Measurements from ENCODE around the gene ALDOA. TPM values are rescaled to one million over a fixed set of nuclear protein-coding genes. Genes with fewer than 3 reads are reported as not detected.

The ALDOA gene
- total RNA-seq, 4 donors from 2014 or later, result 427 to 1,063 (median 887) TPM

DNA sequence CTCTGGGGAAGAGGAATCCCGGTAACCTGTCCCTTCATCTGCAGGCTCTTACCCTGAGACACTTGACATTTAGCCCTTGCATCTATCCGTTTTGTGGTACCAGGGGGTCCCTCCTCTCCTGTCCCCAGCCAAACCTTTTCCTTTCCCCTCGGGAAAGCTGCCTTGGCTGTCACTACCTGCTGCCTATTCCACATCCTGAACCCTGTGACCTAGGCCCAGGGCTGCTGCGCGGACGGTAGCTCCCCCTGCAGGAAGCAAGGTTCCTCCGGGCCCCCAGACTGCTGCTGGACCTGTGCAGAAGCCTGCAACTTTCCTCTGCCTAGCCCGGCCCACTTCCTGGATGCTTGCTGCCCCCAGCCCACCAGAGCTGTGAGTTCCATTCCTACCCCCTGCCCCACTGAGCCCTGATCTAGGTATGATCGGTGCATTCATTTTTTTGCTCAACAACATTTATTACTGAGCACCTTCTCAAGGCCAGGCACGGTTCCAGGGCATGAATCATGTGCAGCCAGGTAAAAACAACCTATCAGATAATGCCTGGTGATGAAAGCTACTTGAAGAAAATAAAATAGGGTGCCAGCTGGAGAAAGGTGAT lies 10.5 kb upstream of the ALDOA start:
- Histone ChIP-seq H3K27ac (no peak overlapping the region), H3K27me3 (no peaks in the 10 kb centered on the region), H3K36me3 (no peaks in the 10 kb centered on the region), H3K4me3 (no peak overlapping the region), H3K4me1 (peaks cover 0 to 23% (median 6%) of the 10 kb centered on the region in 4 donors), H3K9me3 (no peaks in the 10 kb centered on the region)
- no peak for TF ChIP-seq POLR2A (IDR thresholded peaks at IDR 0.05)
- TF ChIP-seq, protein P1, sequence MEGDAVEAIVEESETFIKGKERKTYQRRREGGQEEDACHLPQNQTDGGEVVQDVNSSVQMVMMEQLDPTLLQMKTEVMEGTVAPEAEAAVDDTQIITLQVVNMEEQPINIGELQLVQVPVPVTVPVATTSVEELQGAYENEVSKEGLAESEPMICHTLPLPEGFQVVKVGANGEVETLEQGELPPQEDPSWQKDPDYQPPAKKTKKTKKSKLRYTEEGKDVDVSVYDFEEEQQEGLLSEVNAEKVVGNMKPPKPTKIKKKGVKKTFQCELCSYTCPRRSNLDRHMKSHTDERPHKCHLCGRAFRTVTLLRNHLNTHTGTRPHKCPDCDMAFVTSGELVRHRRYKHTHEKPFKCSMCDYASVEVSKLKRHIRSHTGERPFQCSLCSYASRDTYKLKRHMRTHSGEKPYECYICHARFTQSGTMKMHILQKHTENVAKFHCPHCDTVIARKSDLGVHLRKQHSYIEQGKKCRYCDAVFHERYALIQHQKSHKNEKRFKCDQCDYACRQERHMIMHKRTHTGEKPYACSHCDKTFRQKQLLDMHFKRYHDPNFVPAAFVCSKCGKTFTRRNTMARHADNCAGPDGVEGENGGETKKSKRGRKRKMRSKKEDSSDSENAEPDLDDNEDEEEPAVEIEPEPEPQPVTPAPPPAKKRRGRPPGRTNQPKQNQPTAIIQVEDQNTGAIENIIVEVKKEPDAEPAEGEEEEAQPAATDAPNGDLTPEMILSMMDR (IDR thresholded peaks at IDR 0.05), result peak in 4 of 6 experiments; percentile 52 to 63 (median 58)
- peak in 2 of 3 donors; percentile 77 to 78 for DNase-seq

DNA sequence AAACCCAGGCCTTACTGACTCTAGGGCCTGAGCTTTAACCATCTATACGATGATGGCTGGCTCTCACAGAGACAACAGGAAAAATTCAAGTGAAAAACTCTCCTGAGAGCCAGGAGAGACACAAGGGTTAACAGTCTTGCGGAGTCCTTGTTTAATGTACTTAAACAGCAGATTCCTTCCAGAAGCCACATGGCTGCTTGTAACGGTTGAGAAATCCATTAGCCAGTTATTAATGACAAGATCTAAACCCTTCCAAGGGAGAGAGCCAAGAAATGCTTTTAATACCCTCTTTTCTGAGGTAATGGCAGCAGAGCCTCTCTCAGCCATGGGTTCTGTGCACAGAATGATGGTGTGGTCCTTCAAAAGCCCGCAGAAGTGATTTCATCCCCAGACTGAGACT lies 5.2 kb upstream of the ALDOA start:
- Histone ChIP-seq H3K27me3 (no peaks in the 10 kb centered on the region), H3K27ac (no peak overlapping the region), H3K4me1 (peaks cover 0 to 15% (median 6%) of the 10 kb centered on the region in 4 donors), H3K4me3 (no peak overlapping the region), H3K36me3 (no peaks in the 10 kb centered on the region), H3K9me3 (no peaks in the 10 kb centered on the region)
- TF ChIP-seq, protein P1 (IDR thresholded peaks at IDR 0.05), result no peak
- no peak for TF ChIP-seq POLR2A (IDR thresholded peaks at IDR 0.05)
- DNase-seq, result no peak

DNA sequence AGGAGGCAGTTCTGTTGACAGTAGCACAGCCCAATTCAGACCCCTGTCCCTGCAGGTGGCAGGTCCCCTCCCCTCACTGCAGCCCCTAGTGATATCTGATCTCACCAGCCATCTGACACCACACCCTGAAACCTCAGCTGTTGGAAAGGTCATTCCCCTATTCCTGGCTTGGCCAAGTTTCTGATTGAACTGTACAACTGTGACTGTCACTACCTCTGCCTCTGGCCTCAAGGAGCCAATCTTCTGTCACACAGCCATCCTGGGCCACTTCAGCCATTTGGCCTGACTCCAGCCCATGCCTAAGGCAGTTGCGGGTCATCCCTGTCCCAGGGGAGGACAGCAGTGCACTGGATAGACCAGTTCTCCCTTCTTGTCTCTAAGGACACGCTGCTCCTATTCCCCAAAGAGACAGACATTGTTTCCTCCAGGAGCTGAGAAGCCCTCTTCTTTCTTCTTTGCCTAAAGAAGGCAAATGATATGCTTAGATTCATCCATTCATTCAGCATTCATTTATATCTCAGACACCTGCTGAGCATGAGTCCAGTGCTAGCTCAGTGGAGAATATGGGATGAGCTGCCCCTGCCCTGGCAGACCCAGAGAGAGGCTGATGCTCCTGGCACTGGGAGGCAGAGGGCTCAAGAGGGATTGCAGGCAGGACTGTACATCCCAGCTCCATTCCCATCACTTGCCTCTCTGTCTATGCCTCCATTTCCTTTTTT lies 4.6 kb upstream of the ALDOA start:
- Histone ChIP-seq H3K4me3 (no peak overlapping the region), H3K27me3 (no peaks in the 10 kb centered on the region), H3K36me3 (no peaks in the 10 kb centered on the region), H3K27ac (no peak overlapping the region), H3K4me1 (peaks cover 0 to 10% (median 6%) of the 10 kb centered on the region in 4 donors), H3K9me3 (no peaks in the 10 kb centered on the region)
- no peak for DNase-seq
- TF ChIP-seq POLR2A (IDR thresholded peaks at IDR 0.05), result no peak
- TF ChIP-seq, protein P1 (IDR thresholded peaks at IDR 0.05), result no peak

DNA sequence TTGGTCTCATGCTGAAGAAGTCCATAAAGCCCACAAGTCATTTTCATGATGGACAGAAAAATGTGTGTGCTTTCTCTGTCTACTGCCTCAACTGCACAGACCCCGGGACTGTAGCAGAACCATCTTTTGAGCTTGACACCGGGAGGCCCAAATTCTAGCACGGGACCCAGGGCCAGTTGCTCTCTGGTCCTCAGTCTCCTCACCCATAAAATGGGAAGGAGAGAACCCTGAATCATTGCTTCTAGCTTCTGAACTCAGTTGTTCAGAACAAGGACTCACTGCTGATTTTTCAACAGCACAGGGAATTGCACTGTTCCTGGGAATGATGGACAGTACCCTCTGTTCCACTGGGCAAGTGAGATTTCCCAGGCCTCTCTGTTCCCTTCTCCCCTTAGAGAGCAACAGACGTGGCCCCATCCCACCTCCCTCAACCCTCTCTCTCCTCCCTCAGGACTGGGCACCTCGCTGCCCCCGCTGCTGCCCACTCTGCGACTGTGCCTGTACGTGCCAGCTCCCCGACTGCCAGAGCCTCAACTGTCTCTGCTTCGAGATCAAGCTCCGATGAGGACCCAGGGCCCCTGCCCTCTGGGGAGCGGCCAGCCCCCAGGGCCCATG lies 2.2 kb upstream of the ALDOA start:
- H3K9me3 ChIP-seq, result no peaks in the 10 kb centered on the region
- H3K4me1 ChIP-seq, result peaks cover 0 to 27% (median 11%) of the 10 kb centered on the region in 4 donors
- peaks cover 0 to 15% (median 0%) of the 10 kb centered on the region in 3 donors for H3K36me3 ChIP-seq
- no peaks in the 10 kb centered on the region for H3K27me3 ChIP-seq
- peak overlapping the region; percentile 97 to 99 (median 98) for H3K27ac ChIP-seq
- H3K4me3 ChIP-seq, result peak overlapping the region; percentile 87 to 99 (median 95)
- DNase-seq, result no peak
- TF ChIP-seq, protein P1 (IDR thresholded peaks at IDR 0.05), result no peak
- TF ChIP-seq POLR2A (IDR thresholded peaks at IDR 0.05), result no peak

DNA sequence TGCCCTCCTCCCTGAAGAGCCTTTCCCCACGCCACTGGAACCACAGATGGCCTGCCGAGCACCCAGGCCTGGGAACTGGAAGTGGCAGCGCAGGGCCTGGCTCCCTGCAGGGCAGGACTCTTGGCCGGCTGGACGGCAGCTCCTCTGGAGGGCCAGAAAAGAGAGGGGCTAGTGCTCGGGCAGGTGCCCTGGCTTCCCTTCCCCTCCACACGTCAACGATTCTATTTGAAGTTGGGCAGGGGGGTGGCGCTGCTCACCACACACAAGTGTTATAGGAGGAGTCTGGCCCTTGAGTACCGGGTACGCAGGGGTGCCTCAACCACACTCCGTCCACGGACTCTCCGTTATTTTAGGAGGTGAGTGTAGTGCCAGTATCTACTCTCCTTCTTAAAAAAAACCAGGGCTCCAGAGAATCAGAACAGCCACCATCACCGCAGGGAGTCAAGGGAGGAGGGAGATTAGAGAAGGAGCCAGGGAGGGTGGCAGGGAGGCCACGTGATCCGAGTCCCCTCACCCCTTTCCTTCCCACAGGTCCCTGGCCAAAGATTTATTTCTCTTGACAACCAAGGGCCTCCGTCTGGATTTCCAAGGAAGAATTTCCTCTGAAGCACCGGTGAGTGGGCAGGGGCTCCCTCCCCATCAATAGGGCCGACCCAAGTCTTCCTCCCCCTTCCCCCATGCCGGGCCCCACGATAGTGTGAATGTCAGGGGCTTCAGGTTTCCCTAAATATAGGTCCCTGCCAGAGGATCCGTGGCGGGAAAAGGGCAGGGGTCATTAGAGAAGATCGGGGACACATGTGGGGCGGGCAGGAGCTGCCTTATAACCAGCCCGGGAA lies 1.4 kb upstream of the ALDOA start:
- TF ChIP-seq POLR2A (IDR thresholded peaks at IDR 0.05), result no peak
- TF ChIP-seq, protein P1 (IDR thresholded peaks at IDR 0.05), result peak in 4 of 6 experiments; percentile 25 to 48 (median 38)
- Histone ChIP-seq H3K36me3 (peaks cover 0 to 22% (median 0%) of the 10 kb centered on the region in 3 donors), H3K4me3 (peak overlapping the region; percentile 87 to 99 (median 95)), H3K27ac (peak overlapping the region; percentile 97 to 99 (median 98)), H3K4me1 (peaks cover 0 to 34% (median 11%) of the 10 kb centered on the region in 4 donors), H3K27me3 (no peaks in the 10 kb centered on the region), H3K9me3 (no peaks in the 10 kb centered on the region)
- peak; percentile 68 to 92 (median 88) for DNase-seq

Measured in Peyer's patch (tissue), 4 donors.